Kidney capillary endothelial cell (primary cell): Measurements from ENCODE around the gene BTG2.

Experiments
- DNase-seq: peaks from one replicate; pipeline ENCODE4 v3.0.0-alpha.2; 2018; ENCODE audit warnings: low spot score

BTG2 gene

DNA sequence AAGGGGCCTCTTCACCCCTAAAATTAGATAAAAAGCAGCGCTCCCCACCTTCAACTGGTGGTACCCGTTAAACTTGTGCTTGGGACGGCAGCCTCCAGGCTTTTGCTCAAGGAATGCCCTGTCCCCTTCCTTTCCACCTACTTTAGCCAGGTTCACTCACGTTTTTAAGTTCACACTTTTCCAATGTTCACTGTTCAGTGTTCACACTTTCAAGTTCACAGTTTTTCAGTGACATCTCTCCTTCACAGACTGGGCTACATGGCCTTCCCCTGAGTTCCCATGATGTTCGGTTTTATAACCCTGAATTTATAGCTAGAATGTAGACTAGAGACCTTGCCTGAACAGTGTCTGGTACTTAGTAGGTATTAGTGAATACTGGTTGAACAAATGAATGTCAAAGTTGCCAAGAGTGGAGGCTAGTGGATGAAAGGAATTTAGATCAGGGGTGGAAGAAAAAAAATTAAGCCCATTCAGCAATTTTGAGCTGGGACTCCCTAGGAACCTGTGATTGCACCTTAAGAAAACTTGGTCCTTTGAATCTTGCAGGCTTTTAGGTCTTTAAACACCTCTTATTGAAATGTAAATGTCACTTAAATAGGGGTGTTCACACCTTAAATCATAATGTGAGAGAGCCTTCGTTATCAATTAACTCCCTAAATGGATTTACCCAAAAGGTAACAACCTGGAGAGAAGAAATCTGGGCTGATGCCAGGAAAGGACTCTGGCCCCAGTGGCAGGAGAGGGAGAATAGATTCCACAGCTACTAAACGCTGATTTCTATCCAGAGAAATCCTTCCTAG lies 12.3 kb downstream of the BTG2 start:
- no peak for DNase-seq

DNA sequence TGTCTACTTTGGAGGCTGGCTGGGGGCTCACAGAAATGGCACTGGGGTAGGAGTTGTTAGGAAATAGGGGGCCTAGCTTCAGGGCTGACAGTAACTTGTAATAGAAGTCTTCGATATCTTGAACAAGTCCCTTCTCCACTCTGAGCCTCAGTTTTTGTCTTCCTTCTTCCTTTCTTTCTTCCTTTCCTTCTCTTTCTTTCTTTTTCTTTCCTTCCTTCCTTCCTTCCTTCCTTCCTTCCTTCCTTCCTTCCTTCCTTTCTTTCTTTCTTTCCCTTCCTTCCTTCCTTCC lies 12.9 kb downstream of the BTG2 start:
- no peak for DNase-seq

DNA sequence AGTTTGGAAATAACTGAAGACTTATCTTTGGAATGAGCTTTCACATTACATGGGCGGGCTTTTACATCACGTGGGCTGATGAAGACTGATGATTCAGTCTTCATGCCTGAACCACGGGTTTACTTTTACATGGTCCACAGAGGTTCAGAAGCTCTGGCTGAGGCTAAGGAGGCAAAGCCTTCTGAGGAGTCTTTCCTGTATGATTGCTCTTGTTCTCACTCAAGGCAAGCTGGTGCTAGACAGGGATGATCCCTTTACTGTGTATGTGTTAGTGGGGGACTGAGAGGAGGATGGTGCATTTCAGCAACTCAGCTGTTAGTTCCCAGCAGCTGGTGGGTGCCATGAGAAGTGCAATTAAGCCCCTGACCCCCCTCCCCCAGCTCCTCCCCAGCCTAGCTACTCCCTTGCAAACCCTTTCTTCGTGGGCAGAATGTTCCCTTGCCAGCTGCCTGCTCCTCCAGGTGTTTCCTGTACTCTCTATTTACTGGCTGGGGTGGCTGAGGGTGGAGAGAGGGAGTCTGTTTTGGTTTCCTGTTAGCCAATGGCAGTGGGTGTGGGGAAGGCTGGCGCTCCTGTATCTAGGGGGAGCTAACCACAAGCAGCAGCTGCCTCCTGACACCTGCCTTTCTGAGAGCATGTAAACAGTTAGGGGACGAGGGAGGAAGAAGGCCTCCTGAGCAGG lies 15.4 kb downstream of the BTG2 start:
- no peak for DNase-seq

DNA sequence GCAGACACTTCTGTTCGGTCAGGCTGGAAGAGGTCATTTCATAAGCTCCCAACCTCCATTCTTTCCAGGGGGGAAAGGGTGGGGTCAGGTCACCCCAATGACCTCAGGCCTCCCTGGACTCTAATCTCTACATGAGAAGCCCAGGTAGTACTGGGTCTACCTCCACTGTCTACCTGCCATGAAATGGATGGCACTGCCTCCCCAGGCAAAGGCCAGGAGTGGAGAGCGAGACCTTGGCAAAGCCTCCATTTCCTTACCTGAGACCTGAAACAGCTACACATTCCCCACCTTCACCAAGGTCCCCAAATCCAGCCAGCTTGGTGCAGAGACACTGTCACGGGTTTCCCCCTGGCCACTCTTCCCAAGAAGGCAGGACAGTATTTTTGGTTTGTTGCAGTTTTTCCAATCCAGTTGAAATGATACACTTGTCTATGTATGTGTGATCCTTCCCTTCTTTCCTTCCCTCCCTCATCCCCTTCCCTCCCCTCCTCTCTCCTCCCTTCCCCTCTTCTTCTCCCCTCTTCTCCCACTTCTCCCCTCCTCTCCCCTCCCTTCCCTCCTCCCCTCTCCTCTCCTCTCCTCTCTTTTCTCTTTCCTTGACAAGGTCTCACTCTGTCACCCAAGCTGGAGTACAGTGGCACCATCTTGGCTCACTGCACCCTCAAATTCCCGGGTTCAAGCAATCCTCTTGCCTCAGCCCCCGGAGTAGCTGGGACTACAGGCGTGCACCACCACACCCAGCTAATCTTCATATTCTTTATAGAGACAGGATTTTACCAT lies 16.1 kb downstream of the BTG2 start:
- no peak for DNase-seq

DNA sequence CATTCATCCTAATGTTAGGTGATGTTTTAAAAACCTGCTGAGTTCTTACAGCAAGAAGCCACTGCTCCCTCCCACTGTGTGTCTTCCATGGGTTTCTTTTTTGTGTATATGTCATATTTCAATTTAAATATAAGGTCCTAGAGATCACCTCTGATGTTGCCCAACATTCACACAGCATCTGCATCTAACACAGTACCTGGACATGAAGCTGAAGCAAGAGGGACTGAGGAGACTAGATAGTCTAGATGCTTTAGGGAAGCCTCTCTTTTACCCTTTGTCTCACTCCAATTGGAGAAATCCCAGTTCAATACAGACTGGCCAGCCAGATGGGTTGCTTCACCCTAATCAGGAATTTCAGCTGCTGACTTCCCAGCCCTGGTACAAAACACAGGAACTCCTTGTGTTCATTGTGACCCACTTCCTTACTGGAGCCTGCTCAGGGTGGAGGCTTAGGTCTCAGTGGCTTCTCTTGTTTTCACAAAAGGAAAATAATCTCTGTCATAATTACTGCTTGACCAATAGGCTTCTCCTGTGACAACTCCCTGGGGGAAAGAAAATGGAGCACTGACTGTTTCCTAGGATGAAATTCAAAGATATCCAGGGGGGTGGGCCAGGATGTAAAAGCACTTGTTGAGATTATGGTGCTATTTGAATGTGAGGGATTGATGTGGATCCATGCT lies 17.3 kb downstream of the BTG2 start:
- DNase-seq, result no peak

DNA sequence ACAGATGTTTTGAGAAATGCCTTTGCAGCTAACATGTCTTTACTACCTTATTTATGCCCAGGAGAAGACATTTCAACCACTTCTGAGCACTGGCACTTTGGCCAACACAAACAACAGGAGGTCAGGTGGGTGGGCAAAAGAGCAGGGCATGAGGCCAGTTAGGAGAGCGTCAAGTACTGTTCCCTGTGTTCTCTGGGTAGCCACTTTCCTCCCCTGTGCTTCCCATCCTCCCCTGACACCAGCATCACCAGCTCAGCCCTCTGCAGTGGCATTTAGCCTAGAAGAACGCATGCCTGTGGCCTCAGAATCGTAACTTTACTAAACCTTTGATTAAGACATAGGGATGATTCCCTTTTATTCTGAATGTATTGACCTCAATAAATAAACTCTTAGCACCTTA lies 18.3 kb downstream of the BTG2 start:
- DNase-seq, result no peak

DNA sequence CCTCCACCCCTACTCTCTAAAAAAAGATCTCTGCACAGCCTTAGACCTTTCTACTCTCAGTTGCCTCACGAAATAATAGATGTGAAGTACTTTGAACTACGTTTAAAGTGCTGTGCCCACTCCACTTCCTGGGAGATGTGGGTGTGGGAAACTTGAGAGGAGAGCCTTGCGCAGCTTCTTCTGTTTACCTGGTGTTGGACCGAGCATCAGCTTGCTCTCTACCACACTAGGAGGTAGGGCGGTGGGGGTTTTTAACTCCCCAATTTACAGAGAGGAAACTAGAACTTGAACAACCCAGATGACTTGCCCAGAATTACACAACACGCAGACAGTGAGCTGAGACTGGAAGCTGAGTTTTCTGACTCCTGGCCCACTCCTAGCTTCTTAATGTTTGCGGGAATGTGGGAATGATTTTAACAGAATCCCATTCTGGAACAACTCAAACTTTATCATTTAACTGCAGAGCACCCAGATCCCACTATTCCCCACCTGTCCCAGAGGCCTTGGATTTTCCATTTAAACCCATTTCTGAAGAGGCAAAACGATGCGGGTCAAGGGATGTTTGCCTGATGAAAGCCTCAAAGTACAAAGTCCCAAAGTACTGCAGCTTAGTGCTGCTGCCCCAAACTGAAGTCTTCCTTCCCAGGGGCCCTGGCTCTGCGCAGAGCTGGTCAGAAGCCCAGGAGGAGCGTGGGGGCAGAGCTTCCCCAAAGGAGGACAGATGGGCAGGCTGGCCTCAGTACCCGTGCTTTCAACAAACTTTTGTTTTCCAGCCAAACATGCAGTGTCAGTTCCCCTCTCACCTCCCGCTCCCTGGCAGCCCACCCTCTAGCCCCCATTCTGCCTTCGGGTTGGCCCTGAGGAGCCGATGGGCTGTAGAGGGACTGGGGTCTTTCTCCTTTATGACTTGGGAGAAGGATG lies 19.0 kb downstream of the BTG2 start:
- DNase-seq, result no peak

DNA sequence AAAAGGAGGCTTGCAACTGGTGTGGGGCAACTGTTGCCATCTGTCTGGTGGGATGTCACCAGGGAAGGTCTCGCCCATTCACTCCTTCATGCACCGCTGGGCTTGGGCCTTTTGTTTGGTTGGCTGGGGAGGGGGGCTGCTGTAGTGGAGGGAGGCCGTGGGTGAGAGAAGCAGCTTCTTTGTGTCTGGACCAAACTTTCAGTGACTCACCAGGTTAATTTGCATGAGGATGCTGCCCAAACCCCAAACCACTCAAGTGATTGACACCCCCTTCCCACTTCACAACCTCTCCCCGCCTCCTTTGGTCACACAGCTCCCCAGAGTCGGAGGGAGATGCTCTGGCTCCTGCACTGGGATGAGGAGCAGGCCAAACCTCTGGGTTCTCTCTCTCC lies 19.7 kb downstream of the BTG2 start:
- DNase-seq, result no peak

DNA sequence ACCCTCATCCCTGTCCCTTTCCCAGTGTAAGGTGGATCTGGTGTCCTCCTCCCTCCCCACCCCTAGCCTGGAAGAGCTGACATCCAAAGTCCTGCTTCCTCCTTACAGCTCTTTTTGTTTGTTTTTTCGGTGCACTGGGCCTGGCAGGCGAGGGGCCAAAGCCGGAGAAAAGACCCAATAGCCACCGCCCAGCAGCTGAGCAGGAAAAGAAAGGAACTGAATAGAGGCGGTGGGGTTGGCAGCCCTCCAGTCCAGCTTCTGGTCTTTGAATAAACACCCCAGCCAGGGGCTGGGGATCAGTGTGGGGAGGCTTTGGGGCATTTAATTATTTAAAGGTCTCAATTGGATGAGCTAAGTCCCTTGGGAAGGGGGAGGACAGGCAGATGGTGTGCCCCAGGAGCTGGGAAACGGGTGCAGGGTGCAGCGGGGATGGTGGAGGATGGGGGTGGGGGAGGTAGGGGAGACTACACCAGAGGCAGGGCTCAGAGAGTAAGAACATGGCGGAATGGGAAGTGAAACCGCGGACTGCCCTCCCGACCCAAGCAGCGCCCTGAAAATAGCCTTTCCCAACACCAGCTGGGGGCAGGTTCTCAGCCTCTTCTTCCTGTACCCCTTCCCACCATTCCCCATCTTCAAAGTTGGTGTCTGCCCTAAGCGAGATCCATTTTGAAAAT lies 20.2 kb downstream of the BTG2 start:
- DNase-seq, result no peak

DNA sequence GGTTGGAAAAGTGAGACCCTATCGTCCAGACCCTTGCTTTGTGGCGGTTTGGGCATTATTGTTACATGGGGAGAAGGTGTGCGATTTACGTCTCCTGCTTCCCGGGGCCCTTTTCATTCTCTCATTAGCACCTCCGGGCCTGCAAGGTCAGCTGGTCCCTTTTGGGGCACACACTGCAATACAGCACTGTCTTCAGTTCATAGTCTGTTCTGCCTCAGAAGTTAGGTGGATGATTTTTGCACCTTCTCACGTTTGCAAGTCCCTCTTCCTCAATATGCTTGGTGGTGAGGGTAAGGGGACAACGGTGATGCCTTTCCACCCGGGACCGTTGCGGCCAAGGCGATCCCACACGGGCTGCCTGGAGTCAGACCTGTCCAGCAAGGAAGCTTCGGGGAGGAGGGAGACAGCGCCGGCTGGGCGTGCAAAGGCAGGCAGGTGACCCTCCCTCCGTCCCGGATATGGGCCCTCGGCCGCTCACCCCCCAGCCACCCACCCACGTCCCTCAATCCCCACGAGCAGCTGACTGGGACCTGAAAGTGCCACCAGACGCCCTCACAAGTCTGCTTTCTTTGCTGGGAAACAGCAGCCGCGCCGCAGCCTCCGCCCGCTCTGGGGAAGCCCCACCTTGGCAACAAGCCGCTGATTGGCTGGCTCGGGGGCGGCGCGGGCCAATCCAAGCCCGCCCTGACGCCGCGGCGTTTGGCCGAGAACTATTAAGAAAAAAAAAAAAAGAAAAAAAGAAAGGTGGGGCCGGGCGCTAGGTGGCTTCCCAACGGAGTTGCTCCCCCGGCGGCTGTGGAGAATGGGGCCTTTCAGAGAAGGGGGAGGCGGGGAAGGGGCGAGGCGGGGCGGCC lies 21.7 kb downstream of the BTG2 start:
- peak; percentile 79 for DNase-seq

DNA sequence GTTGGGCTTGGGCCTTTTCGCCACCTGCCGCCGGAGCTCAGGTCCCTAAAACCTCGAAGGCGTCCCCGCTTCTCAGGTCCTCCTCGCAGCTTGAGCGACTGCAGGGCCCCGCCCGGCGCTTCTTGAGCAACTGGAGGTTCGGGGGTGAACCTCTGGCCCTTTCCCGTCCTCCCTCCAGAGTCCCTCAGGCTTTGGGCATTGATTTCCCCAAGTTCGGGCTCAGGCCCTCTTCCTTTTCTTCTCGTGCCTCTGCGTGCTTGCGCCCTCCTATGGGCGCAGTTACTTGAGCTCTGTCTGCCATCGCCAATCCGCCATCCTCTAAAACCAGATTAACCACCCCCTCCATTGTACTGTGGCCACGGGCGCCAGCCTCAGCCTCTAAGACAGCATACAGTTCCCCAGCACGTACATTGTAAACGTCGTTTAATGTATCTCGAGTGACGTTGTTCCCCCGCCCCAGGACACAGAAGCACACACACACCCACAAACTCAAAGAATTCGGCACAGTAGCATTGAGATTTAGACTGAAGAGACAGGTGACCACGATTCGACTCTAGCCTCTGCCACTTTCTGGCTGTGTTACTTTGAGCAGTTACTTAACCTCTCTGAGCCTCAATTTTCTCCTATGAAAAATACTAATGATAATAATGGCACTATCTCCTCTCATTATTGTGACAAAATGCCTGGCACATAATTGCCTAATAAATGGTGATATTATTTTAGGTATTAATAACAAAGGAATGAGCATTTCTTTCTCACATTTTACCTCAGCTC lies 22.6 kb downstream of the BTG2 start:
- DNase-seq, result no peak

DNA sequence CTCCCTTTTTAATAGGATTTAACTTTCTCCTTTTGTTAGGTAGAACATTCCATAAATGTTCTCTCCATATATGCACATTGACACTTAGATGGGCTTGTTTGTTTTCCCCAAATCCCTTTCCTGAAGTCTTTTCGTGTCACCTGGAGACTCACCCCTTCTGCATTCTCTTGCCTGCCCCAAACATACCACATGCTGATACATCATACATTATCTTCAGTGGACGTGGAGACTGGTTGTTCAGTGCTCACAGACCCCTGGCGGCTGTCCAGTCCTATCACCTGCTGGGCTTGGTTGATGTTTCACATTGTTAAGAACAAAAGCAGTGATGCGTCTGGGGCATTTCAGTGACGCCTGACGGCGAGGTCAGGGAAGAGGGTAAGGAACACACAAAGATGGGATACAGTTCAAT lies 23.4 kb downstream of the BTG2 start:
- DNase-seq, result no peak

DNA sequence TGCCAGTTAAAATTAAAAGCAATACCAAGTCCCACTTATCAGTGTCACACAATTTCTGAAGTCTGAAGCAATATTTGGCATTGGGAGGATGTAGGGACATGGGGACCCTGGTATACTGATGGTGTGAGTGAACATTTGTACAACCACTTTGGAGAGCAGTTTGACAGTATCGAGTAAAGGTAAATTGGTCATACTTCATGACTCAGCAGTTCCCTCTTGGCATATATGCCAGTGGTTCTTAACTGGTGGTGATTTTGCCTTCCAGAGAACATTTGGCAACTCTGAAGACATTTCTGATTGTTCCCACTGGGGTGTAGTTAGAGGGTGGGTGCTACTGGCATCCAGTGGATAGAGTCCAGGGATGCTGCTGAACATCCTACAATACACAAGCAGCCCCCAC lies 25.9 kb downstream of the BTG2 start:
- no peak for DNase-seq

DNA sequence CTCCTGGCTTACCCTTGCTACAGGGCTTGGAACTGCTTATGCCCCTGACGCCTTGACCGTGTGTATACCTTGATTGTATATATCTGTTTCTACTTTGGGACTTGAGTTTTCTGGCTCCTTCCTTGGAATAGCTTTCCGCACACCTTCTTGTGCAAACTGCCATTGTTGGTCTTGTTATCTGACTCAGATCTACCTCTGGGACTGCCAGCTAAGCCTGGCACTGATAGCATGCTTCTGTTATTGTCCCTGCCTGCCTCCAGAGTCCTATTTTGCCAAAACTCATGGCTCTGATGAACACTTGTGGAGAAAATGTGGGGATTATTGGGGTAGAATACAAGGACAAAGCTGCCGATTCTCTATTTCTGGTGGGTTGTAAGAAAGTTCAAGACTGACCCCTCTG lies 30.2 kb downstream of the BTG2 start:
- DNase-seq, result no peak

DNA sequence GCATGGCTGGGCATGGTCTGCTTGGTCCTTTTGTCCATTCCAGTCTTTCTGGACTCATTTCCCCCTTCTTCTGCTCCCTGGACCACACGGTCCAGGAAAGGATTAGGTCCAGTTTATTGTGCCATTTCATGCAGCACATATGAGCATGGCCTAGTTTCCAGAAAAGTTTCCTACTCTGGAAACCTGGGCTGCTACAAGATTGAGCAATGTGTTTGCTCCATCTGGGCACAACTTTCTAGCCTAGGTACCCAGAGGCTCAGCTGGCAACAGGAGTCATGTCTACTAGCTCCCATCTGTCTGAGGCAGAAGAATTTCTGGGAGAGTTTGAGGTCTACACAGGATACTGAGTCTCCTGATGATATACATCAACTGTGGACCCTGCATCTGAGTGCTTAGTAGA lies 30.8 kb downstream of the BTG2 start:
- no peak for DNase-seq

DNA sequence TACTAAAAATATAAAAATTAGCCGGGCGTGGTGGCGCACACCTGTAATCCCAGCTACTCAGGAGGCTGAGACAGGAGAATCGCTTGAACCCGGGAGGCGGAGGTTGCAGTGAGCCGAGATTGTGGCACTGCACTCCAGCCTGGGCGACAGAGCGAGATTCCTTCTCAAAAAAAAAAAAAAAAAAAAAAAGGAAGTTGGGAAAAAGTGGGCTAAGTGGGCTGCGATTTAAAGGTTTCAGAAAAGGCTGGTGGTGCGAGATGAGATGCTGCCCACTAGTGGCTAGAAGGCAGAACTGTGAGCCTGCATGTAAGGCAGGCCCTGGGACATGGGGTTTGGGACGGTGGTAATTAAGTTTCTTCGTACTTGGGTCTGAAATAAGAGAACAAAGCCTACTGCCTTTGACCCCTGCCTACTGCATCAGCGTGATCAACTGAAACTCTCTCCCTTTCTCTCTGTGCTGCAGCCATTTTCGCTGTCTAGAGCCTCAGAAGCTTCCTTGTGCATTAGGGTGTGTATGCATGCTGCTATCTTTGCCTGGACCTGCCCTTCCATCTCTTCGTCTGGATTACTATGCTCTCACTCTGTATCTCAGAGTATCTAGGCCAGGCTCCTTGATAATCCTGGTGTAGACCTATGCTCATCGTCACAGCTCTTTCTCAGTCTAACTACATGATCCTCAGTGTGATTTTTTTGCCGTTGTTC lies 33.2 kb downstream of the BTG2 start:
- peak; percentile 40 for DNase-seq

DNA sequence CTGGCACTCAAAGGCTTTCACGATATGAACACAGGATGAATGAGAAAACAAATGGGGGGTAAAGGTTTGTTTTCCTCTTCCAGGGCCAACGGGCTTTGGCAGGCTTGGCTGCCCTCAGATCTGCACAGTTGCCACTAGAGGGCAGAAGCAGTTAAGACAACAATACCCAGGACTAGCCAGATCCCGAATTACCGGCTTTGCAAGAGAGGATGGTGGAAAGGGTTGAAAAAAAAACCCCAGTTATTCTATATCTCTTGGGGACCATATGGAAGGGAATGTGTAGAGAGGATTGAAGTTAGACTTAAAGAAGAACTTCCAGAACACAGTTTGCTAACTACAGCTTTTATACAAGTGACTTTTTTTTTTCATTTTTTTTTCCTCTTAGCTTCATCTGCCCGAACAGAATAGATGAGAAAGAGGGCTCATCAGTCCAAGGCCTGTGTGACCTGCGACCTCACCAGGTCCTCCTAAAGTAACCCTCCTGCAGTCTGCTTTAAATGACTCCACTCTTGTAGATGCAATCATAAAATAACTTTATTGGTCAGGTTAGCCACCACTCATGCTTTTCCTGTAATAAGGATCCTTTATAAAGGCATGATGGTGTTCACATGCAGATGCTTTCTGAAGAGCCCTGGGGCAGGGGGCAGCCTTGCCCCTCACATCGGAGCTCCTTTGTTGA lies 34.9 kb downstream of the BTG2 start:
- peak; percentile 67 for DNase-seq
